HG03196 (cell line): ENCODE measurements around the gene FKBP15.
"Not testable (repeated sequence)": the region's sequence is repeated elsewhere in the genome, so short reads cannot be mapped to it uniquely, and the experiment has no call there.

Source experiments
- ATAC-seq: cut with Tn5 transposase; IDR thresholded peaks from one replicate; pipeline ENCODE4 v1.9.1; 2021; ENCODE audit not compliant: unreplicated experiment

FKBP15 gene

DNA sequence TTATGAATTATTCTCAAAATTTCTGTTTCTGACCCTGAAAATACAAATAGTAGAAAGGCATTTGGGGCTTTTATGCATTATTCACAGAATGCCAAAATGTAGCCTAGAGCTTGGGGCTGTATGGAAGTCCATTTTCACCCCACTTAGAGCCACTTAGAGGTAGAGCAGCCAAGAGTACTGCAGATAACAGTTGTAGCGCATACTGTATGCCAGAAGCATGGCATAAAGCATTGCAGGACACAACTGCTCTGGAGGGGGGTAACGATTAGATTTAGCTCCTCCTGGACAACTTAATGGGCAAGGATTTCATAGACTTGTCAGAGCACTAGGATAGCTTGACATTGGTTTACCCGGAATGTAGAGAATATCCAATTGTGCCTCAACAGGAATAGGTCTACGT, 15.9 kb upstream of the FKBP15 start:
- no peak for ATAC-seq

DNA sequence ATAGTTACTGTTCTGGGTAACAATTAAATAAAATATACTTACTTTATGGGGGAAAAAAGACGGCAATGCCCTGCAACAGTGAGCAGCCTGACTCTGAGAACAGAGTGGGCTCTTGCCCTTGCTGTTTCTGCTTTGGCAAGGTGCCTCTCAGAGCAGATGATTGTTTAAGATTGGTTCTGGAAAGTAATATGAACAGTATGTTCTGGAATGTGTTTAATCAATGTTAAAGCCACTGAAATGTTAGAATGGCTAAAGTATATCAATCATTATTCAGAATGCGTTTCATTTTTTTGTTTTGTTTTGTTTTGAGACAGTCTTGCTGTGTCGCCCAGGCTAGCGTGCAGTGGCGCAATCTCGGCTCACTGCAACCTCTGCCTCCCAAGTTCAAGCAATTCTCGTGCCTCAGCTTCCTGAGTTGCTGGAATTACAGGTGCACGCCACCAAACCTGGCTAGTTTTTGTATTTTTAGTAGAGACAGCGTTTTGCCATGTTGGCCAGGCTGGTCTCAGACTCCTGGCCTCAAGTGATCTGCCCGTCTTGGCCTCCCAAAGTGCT, 14.7 kb upstream of the FKBP15 start:
- not testable (repeated sequence) for ATAC-seq

DNA sequence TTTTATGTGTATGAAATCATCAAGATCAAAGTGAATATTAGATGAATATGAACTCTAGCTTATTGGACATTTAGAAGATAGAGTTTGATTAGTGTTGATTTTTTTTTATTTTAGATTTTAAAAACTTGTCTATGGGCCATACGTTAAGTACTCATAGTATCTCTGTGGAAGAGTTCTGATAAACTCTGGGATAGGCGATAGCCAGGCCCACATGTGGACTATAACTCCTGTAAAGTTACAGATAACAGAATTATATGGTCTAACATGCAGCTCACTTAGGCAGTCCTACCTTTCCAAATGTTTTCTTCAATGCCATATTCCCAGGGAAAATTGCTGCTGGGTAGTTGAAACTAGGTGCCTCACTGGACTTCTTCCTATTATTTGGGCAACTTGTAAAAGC, 10.6 kb upstream of the FKBP15 start:
- ATAC-seq, result no peak

DNA sequence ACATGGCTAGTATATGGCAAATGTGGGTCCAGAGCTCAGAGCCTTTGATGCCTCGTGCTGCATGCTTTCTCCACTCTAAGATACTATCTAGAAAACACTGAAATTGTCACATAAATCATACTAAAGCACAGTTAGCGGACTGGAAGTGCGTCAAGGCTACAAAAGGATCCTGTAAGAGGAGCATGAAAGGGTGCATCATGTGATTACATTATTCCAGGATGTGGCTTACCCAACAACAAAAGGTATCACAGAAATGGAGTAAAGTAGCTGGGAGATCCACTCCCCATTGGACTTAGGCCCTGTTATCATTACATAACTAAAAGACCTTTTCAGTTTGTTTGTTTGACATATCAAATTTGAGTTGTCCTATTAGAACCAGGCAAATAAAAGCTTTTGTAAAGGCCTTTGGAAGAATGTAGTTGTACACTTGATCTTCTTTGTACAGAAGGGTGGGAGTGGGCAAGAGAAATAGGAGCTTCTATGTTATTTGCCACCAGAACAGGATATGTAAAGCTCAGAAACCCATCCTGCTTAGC, 7.1 kb upstream of the FKBP15 start:
- ATAC-seq, result no peak

DNA sequence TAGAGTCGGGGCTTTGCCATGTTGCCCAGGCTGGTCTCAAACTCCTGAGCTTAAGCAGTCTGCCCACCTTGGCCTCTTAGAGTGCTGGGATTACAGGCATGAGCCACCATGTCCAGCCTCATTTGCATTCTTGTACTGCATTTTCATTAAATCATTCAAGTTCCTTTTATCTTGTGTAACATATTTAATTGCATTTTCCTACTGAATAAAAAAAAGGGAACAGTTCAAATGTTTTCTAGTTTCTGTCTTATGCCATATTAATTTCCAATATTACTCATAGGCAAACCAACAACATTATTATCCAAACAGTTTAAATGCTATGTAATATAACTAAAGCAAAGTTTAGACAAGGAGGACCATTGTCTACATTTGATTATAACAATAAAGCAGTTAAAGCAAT, 6.4 kb upstream of the FKBP15 start:
- no peak for ATAC-seq

DNA sequence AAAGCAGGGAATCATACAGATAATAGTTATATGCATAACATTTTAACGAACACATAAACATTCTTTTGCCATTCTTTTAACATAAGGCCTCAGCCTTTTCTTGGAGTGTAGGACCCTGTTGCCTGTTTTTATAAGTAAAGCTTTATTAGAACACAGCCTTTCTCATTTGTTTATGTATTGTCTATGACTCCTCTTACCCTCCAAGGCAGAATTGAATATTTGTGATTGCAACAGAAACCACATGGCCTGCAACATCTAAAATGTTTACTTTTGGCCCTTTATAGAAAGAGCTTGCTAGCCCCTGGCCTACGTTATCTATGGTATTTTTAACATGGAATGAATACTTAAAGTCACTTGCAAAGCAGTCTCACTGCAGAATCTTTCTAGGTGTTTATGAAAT, 2.9 kb upstream of the FKBP15 start:
- ATAC-seq, result no peak

DNA sequence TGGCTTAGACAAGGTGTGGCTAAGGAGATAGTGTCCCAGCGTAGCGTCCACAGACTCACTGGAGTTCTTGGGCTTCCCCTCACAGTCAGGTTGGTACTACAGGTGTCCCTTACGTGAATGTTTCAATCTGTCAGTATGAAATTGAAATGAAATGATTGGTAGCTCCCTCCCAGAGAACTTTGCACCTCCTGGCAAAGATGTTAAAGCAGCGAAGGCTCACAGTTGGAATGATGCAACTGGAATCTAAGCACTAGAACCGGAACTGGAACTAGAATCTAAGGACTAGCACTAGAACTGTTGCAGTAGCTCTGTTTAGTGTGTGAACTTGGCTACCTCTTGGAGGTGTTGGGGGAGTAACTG, 1.4 kb upstream of the FKBP15 start:
- no peak for ATAC-seq

DNA sequence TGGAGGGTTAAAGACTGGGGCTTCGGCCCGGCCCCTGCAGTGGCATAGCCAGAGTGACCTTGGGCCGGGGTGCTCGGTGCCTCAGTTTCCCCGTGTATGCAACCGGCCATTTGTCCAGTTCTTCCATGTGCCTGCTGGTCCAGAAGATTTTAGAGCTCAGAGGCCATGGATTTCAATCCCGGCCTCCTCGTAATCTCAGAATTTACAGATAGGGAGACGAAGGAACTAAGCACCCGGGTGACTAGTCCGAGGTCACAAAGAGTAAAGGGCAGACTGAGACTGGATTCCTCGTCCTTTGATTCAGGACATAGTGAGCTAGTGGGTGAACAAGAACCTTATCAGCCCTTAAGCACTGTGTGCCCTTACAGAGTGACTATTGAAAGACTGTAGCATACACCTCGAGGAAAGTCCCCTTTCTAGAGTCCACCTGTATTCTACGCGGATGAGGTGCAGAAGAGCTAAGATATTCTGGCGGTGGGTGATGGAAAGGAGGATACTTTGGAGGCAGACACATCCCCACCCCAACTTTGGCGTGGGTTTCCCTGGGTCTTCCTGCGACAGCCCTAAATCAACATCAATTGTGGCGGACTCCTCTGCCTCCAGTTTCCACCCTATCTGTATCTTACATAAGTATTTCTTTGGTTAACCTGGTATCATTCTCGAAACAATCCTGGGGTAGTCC, 864 bp upstream of the FKBP15 start:
- ATAC-seq, result no peak

DNA sequence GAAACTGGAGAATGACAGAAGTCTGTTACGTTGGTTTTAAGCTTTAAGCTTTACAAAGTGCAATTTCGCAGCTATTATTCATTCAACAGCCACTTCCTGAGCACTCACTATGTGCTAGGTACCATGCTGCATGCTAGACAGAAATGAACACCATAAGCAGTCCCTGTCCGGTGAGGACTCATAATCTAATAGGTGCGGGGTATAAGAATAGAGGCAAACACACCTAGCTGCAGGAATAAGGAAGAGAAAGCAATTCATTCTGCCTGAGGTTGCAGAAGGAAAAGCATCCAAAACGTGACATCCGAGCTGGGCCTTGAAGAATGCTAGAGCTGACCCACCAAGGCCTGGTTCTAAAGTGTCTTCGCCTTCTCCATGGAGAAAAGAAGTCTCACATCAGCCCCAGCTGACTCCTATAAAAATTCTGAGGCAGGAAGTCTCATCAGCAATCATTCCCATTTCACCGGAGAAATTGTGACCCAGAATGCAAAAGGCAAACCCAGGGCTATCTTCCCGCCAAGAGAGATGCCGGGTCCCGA, 542 bp downstream of the FKBP15 start:
- ATAC-seq, result no peak

DNA sequence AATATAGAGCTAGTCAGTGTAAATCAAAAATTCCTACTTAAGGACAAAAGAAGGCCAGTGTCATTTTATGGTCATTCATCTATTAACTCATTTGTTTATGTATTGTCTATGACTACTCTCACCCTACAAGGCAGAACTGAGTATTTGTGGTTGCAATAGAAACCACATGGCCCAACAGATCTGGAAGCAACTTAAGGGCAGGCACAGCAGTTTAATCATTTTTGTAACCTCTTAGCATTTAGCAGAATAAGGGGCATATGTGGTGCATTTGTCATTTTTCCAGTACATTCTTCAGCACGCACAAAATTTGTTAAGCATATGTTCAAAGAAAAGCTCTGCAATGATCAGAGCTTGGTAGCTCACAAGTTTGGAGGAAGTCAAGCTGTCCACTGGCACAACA, 1.1 kb downstream of the FKBP15 start:
- ATAC-seq, result peak; percentile 63

DNA sequence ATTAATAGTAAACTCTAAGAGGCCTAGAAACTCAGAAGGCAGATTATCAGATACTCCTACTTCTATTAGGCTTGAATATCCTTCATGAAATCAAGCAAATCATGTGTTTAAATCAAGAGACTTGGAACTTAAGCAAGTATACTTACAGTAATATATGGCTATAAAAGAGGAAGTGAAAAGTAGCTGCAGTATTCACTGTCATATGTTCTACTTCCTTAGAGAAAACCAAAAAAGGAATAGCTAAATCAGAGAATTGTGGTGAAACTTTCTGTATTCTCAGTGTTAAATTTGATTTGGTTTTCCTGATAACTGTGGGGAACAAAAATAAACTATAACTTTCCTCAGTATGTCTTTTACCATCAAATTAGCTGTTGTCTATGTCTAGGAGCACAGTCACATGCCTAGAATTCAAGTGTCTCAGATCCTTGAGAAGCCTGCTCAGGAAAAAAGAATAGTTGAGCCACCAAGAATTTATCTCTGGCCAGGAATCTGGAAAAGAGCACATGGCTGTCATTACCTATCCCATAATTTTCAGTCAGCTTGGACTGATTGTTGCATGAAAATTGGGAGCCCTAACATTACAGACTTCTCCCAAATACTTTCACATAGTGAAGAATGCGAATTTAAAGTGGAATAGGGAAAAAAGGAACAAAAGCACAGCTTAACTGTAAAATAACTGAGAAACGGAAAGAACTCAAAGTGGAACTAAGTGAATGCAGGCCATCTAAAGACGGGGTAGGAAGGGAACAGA, 1.7 kb downstream of the FKBP15 start:
- peak; percentile 32 for ATAC-seq

DNA sequence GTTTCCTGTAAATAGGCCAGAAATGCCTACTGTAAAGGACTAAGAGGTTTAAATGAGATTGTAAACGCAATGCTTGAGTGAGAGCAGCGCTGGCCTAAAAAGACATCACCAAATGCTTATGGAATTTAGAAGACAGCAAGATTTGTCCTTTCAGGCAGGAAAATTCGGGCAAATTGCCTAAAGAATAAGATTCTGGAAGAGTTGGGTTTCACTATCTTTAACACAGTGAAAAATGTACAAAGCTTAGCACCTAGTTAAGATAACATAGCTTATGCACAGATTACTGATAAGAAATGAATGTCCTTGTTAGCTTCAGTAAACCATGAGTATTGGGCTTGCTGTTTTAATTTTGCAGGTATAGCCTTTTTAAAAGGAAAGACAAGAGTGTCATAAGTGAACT, 4.7 kb downstream of the FKBP15 start:
- no peak for ATAC-seq

DNA sequence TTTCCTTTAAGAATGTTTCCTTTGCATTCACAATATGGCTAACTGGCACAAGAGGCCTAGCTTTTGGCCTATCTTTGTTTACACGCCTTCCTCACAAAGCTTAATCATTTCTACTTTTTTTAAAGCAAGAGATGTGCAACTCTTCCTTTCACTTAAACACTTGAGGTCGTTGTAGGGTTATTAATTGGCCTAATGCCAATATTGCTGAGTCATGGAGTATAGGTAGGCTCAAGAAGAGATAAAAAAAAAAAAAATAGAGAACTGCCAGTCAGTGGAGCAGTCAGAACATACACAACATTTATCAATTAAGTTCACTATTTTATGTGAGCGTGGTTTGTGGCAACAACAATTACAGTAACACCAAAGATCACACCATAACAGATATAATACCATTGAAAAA, 5.9 kb downstream of the FKBP15 start:
- ATAC-seq, result no peak

DNA sequence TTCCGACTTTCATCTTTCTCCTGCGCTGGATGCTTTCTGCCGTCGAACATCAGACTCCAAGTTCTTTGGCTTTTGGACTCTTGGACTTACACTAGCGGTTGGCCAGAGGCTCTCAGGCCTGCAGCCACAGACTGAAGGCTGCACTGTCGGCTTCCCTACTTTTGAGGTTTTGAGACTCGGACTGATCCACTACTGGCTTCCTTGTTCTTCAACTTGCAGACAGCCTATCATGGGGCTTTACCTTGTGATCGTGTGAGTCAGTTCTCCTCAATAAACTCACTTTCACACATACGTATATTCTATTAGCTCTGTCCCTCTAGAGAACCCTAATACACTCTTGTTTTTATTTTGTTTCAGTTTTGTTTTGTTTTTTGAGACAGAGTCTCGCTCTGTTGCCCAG, 10.3 kb downstream of the FKBP15 start:
- no peak for ATAC-seq

DNA sequence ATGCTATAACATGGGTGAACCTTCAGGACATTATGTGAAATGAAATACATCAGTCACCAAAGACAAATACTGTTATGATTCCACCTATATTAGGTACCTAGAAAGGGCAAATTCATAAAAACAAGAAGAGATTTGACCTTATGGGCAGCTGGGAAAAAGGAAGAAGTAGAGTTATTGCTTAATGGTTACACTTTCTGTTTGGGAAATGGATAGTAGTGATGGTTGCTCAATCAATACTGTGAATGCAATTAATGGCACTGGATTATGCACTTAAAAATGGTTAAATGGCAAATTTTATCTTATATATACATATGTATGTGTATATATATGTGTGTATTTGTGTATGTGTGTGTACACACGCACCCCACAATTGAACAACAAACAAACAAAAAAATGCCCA, 15.2 kb downstream of the FKBP15 start:
- ATAC-seq, result no peak

DNA sequence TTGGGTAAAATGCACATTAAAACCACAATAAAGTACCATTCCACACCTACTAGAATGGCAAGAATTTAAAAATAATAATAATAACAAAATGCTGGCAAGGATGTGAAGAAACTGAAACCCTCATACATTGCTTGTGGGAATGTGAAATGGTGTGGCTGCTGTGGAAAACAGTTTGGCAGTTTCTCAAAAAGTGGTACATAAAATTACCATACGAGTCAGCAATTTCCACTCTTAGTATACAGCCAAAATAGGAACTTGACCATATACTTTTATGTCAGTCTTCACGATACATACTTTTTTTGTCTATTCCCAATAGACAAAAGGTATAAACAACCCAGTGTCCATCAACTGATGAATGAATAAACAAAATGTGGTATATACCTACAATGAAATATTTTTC, 15.6 kb downstream of the FKBP15 start:
- ATAC-seq, result no peak

DNA sequence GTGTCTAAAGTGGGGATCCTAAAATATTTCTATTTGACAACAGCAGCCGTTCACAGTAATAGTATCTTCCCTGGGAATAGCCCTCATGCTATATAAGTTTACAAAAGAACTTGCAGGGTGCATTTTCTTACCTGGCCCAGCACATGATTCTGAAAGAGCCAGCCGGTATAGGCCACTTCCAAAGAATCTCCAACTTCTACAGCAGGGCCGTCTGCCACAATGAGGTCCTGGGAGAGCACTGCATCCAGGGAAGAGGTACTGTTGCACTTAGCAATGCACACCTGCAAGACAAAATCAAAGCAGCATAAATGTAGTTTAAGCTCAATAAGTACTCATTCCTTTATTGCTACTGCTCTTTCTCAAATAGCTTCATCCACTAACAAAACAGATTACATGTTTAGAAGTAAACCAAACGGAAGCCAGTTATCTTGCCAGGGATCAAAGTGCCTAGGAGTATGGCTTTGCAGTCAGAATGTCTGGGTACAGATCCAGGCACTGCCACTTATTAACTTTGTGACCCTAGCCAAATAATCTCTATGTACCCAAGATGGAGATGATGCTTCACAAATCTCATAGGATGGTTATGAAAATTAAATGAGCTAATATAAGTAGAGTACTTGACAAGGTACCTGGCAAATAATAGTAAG, 21.3 kb downstream of the FKBP15 start:
- no peak for ATAC-seq

DNA sequence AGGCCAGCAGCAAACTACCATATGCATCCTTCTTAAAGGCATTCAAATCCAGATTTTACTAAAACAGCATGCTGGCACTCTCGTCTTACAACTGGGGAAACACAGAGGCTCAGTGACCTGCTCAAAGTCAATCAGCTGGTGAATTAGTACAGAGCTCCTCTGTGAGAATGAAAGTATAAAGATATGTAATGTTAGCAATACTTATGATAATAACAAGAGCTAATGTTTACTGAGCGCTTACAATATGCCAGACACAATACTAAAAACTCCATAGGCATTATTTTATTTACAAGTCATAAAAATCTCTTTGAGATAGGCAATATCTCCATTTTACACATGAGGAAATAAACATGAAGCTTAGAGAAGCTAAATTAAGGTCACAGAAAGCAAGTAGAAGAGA, 28.6 kb downstream of the FKBP15 start:
- no peak for ATAC-seq

DNA sequence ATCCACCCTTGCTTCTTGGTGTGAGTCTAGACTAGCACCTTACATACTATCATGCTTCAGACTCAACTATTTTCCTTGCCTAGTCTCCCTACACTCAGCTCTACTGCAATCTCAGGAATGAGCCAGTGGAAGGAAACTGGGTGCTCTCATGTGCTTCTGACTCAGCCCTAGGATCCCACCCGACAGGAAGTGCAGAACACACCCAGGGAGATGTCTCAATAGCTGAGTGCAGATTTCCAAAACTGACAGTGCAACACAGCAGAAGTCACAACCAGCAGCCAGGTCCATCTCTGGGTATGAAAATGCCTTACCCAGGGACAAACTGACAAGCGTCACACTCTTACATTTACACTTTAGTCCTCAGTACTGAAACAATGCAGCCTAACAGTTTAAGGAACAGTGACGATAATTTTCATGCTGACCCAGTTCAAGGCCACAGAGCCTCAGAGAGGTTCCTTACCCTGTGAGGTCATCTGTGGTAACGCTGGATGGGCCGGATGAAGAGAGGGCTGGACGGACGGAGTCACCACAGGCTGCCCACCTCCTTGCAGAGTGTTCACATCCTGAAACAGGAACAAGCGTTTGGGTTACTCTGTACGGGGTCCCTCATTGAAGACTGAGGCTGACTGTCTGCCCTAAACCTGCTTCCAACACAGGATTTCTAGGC, 33.0 kb downstream of the FKBP15 start:
- no peak for ATAC-seq

DNA sequence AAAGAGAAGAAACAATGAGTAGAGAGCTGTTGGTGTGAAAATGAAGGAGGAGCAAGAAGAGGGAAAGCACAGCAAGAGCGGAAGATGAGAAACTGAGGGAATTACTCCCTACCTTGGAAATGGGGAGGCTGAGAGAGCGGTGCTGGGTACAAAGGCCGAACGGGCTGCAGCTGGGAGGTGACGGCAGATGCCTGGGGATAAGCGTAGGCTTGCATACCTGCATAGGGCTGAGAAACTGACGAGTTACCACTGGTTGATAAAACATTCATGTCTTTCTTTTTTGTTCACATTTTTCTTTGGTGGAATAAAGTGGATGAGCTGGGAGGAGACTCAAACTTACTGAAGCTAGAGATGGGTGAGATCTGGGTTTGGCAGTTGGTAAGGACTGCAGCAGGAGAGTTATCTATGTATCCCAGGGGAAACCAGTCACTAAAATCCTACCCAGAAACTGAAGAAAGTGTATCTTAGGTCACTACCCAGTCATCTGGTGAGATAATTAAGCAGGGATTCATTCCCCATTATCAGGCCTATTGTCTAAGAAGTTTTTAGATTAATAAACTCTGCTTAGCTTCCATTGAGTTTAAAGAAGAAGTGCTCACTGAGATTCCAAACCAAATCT, 34.8 kb downstream of the FKBP15 start:
- ATAC-seq, result no peak

DNA sequence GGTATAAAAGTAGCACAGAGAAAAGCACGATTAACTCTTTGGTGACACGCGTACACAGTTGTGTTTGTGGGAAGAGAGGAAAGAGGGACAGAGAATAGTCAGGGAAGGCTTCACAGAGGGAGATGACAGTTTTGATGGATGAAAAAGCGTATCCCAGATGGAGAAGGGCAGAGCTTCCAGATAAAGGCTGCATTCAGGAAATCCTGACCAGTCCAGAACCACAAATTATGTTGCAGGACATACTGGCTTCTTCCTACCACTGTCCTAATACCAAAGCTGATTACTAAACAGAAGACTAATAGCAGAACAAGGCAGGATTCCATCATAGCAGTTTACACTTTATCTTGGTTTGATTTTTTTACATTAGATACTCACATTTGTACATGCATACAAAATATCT, 35.8 kb downstream of the FKBP15 start:
- no peak for ATAC-seq
